SK-N-SH treated with all-trans-retinoic acid at 6 μM for 48 hours (cell line): ENCODE results near the gene DAB1.

Experiments
- ATAC-seq: fragments of 200-7000 bp; cut with Tn5 transposase; 3 replicates; pipeline ENCODE4 v1.9.1; 2020; ENCODE audit warnings: mild to moderate bottlenecking, moderate library complexity
- ARNTL ChIP-seq: fragments of 450-650 bp; formaldehyde crosslinking; IDR thresholded peaks from 2 replicates; pipeline ENCODE4 v1.5.0; 2020; ENCODE audit warnings: low read depth, mild to moderate bottlenecking, moderate library complexity, borderline replicate concordance
- BACH2 ChIP-seq: fragments of 250-450 bp; sonication (Bioruptor Pico); IDR thresholded peaks from 2 replicates; pipeline ENCODE4 v1.9.0; 2021; ENCODE audit warnings: mild to moderate bottlenecking, borderline replicate concordance
- CREB5 ChIP-seq: fragments of 250-450 bp; sonication (Bioruptor Pico); IDR thresholded peaks from 2 replicates; pipeline ENCODE4 v1.5.1; 2020; ENCODE audit warnings: low read depth, mild to moderate bottlenecking, moderate library complexity
- CSDC2 ChIP-seq: fragments of 250-450 bp; sonication (Bioruptor Pico); IDR thresholded peaks from 2 replicates; pipeline ENCODE4 v1.5.0; 2020; ENCODE audit warnings: mild to moderate bottlenecking, moderate library complexity
- CSRNP3 ChIP-seq: fragments of 250-450 bp; sonication (Bioruptor Pico); IDR thresholded peaks from 2 replicates; pipeline ENCODE4 v1.5.1; 2021; ENCODE audit warnings: mild to moderate bottlenecking, moderate library complexity
- GLIS3 ChIP-seq: fragments of 250-450 bp; sonication (Bioruptor Pico); IDR thresholded peaks from 2 replicates; pipeline ENCODE4 v1.5.0; 2020; ENCODE audit warnings: mild to moderate bottlenecking, moderate library complexity
- PATZ1 ChIP-seq: fragments of 250-450 bp; sonication (Bioruptor Pico); IDR thresholded peaks from 2 replicates; pipeline ENCODE4 v1.8.0; 2020; ENCODE audit warnings: mild to moderate bottlenecking, moderate library complexity, borderline replicate concordance
- POU6F1 ChIP-seq: fragments of 250-450 bp; sonication (Bioruptor Pico); IDR thresholded peaks from 2 replicates; pipeline ENCODE4 v1.8.0; 2021; ENCODE audit warnings: low read depth, mild to moderate bottlenecking, moderate library complexity, borderline replicate concordance
- PPARA ChIP-seq: fragments of 250-450 bp; sonication (Bioruptor Pico); IDR thresholded peaks from 2 replicates; pipeline ENCODE4 v1.5.0; 2020; ENCODE audit warnings: mild to moderate bottlenecking, borderline replicate concordance
- RARB ChIP-seq: fragments of 250-450 bp; sonication (Bioruptor Pico); IDR thresholded peaks from 2 replicates; pipeline ENCODE4 v1.8.0; 2021; ENCODE audit warnings: mild to moderate bottlenecking, moderate library complexity
- SNAI2 ChIP-seq: fragments of 250-450 bp; sonication (Bioruptor Pico); IDR thresholded peaks from 2 replicates; pipeline ENCODE4 v1.5.0; 2020; ENCODE audit warnings: mild to moderate bottlenecking, moderate library complexity
- TCF4 ChIP-seq: fragments of 250-450 bp; sonication (Bioruptor Pico); IDR thresholded peaks from 2 replicates; pipeline ENCODE4 v1.8.0; 2021; ENCODE audit warnings: mild to moderate bottlenecking, moderate library complexity, borderline replicate concordance
- TSHZ2 ChIP-seq: fragments of 250-450 bp; sonication (Bioruptor Pico); IDR thresholded peaks from 2 replicates; pipeline ENCODE4 v1.5.0; 2020; ENCODE audit warnings: mild to moderate bottlenecking, moderate library complexity
- ZC3H10 ChIP-seq: fragments of 250-450 bp; sonication (Bioruptor Pico); IDR thresholded peaks from 2 replicates; pipeline ENCODE4 v1.5.1; 2021; ENCODE audit warnings: mild to moderate bottlenecking, moderate library complexity
- ZFP30 ChIP-seq: fragments of 450-650 bp; formaldehyde crosslinking; IDR thresholded peaks from 2 replicates; pipeline ENCODE4 v1.5.0; 2022; ENCODE audit warnings: mild to moderate bottlenecking, moderate library complexity
- ZNF8 ChIP-seq: fragments of 450-650 bp; formaldehyde crosslinking; IDR thresholded peaks from 2 replicates; pipeline ENCODE4 v1.5.0; 2020; ENCODE audit warnings: mild to moderate bottlenecking, moderate library complexity

Gene DAB1

GRCh38 chr1:57175506-57175905, 248.4 kb downstream of the DAB1 start:
- no peak for TF ChIP-seq SNAI2 (CRISPR knock-in tag)
- TF ChIP-seq TSHZ2 (CRISPR knock-in tag), result no peak
- no peak for ATAC-seq

- no peak for ATAC-seq
These were observed 251.8 kb downstream of the DAB1 start for GRCh38 chr1:57172040-57172439.

GRCh38 chr1:57167997-57168396, 255.9 kb downstream of the DAB1 start:
- ATAC-seq, result no peak
- no peak for TF ChIP-seq RARB (CRISPR knock-in tag)

More at GRCh38 chr1:57172040-57172439, 251.8 kb downstream of the DAB1 start:
- TF ChIP-seq BACH2 (CRISPR knock-in tag) (no peak), SNAI2 (CRISPR knock-in tag) (no peak), RARB (CRISPR knock-in tag) (no peak), ZNF8 (CRISPR knock-in tag) (no peak), PPARA (no peak), CSRNP3 (no peak), ARNTL (no peak), GLIS3 (CRISPR knock-in tag) (no peak), TCF4 (CRISPR knock-in tag) (no peak), ZFP30 (CRISPR knock-in tag) (no peak), ZC3H10 (CRISPR knock-in tag) (no peak), CSDC2 (CRISPR knock-in tag) (no peak), PATZ1 (CRISPR knock-in tag) (no peak)

GRCh38 chr1:57165546-57165945, 258.3 kb downstream of the DAB1 start:
- ATAC-seq, result no peak
- TF ChIP-seq PATZ1 (CRISPR knock-in tag) (no peak), POU6F1 (no peak), ARNTL (no peak)
- TF ChIP-seq, all 23 proteins: peak for 0

- ATAC-seq, result no peak
- TF ChIP-seq CREB5 (CRISPR knock-in tag), result no peak
- no peak for TF ChIP-seq ZC3H10 (CRISPR knock-in tag)
- no peak for TF ChIP-seq BACH2 (CRISPR knock-in tag)
- no peak for TF ChIP-seq TSHZ2 (CRISPR knock-in tag)
- TF ChIP-seq SNAI2 (CRISPR knock-in tag), result no peak
- no peak for TF ChIP-seq POU6F1
- TF ChIP-seq ZFP30 (CRISPR knock-in tag), result no peak
- TF ChIP-seq ARNTL, result no peak
- no peak for TF ChIP-seq CSDC2 (CRISPR knock-in tag)
- TF ChIP-seq, all 23 proteins: peak for 0
These were observed 259.3 kb downstream of the DAB1 start for GRCh38 chr1:57164584-57164983.
